Amygdala (tissue), 56 donors: ENCODE measurements around the gene GADL1.

Experiments
- DNase-seq, 56 donors: peaks; one replicate each; lab custom pipeline; 2025; lab: John Stamatoyannopoulos, UW

GADL1 gene

DNA sequence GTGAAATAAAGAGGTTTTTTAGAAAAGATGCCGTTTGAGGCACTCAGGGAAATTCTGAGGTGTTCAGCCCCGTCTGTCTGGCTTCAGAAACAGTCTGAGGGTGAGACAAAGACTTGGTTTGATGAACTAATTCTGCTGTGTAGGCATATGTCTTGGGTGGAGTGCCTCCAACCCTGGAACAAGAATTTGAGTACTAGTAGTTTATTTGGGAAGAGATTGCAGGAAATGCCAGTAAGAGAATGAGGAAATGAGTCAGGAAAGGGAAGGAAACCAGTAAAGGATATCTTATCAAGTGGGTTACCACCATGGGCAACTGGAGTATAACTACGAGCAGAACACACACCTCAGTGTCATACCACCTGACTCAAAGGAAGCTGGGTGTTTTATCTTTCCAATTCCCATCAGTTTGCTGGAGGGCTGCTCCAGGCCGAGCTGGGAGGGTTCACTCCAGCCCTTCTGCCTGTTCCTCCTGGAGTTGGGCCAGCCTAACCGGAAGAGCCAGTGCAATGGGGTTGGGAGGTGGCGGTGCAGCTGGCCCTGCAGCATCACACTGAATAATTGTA lies 212.7 kb downstream of the GADL1 start:
- peak in 25 of 56 donors; percentile 5 to 49 (median 26) for DNase-seq

DNA sequence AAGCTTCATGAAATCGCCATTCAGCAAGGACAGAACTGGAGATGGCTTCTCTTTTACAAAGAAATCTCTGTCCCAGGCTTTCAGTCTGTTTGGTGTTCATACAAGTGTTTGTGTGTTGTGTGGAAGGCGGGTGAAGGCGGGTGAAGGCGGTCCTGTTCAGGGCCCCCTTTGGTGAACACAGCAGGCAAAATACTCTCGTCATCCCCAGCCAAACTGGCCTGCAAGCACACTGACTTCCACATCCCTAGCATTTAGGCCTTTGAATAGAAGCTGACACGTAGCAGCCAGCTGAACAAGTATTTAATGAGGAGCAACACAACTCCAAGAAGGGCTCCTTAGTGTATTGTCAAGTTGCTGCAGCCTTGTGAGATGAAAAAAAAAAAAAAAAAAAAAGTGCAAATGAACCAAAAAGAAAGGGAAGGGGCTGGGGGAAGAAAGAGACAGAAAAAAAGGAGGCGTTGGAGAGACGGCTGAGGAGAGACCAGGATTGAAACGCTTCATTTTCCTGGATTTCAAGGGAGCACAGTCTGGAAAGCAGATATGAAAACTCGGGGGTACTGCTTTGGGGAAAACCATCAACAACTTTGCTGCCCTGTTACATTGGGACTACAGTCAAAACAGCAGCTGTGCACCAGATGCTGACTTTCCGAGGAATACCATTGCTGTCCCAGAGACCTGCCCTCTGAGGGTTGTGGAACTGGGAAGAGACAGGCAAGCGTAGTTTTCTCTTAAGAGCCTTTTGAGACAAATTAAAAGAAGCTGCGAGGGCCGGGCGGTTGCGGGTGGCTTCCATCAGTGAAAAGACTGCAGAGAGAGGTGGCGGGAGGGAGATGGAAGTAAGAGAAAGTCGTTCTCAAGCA lies 213.4 kb downstream of the GADL1 start:
- peak in 52 of 56 donors; percentile 15 to 89 (median 70) for DNase-seq

DNA sequence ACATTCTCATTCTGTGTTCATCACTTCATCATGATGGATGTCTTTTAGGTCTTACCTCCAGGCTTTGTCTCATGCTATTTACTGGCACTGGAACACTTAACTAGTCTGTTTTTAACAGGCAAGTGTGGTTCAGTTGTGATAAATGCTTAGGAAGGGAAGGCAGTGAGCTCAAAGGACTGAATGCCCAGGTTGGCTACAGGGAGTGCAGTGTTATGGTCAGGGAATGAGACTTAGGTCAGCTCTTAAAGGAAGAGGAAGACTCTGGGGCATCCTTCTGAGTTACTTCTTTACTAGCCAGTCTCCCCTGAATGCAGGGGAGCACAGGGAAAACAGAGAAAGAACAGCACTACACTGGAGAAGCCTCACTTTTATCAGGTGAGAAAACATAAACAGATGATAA lies 215.4 kb downstream of the GADL1 start:
- no peak for DNase-seq

DNA sequence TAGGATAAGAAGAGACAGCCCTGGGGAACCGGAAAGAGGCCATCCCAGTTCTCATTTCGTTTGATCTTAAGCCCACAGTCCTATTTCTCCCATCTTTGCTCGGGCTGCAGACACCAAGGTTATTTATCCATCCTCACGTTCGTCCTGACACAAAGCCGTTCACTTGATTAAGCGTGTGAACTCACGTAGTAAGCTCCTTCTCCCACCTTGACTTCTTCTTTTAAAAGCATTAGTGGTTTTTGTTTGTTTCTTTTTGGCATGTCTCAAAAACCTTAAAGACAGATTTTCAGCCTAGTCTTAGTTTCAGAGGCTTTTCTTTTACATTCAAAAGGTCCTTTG lies 217.1 kb downstream of the GADL1 start:
- DNase-seq: no peak

DNA sequence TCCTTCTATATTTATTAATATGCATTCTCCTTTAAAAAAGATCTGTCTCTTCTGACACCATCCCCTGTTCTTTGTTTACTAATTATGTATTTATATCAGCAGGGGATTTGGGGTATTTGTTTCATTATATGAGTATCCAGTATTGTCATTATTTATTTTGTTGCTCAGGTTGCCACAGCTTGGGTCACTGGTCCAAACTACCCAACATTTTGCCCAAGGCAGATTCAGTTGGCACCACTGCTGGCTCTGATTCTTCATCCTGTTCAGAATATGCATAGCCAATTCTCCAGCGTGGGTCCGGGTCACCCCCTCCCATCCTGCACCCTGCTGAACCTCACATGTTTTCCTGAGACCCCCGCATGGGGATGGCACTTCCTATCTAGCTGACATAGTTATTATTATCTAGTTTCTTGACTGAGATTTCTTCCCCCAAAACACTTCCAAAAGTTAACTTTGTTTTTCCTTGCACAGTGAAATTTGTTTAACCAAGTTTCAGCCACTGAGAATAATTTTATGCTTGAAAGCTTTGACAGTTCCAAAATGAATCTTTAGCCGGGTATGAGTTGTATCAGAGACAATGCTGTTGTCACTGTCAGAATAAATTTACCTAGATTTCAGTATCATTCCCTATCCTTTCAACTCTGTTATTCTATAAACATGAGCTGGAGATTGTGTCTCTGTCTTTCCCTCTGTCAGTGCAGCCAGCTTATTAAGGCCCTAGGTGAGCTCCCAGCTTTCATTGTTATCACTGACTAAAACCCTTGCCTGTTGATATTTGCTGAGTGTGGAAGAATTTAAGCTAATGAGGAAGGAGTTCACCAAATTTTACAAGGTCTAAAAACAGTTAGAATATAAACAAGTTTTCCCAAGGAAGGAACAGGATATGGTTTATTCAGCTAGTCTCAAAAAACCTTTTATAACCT lies 217.8 kb downstream of the GADL1 start:
- DNase-seq: no peak
